ENCODE measurements around the gene PRR15.

GRCh38 chr7:29592866-29593265 is 29.2 kb downstream of the PRR15 start:
- TF ChIP-seq CTCF (IDR thresholded peaks at IDR 0.05; ENCODE audit: poor library complexity, severe bottlenecking) (no peak), EZH2 (IDR thresholded peaks at IDR 0.05; ENCODE audit: borderline replicate concordance, insufficient read depth, low read length, poor library complexity, severe bottlenecking) (no peak), POLR2AphosphoS5 (IDR thresholded peaks at IDR 0.05) (no peak), EP300 (conservative IDR thresholded peaks at IDR 0.05; ENCODE audit: poor library complexity, severe bottlenecking) (no peak), RAD21 (conservative IDR thresholded peaks at IDR 0.05) (no peak)

Data from neural cell (in vitro differentiated cells).